GM21786 (cell line): ENCODE results near the gene AEN.

Experiments
- ATAC-seq: cut with Tn5 transposase; IDR thresholded peaks from one replicate; pipeline ENCODE4 v1.9.1; 2021; ENCODE audit not compliant: unreplicated experiment

AEN gene

GRCh38 chr15:88613074-88613944 lies 7.8 kb upstream of the AEN start:
- ATAC-seq = no peak

GRCh38 chr15:88615303-88616107 lies 5.6 kb upstream of the AEN start:
- ATAC-seq = no peak

- ATAC-seq = no peak
Observed at GRCh38 chr15:88616240-88616639, 4.9 kb upstream of the AEN start.

- no peak for ATAC-seq
Observed at GRCh38 chr15:88617031-88617722, 4.0 kb upstream of the AEN start.

GRCh38 chr15:88617790-88618189 lies 3.4 kb upstream of the AEN start:
- ATAC-seq = no peak

- ATAC-seq = no peak
Observed at GRCh38 chr15:88618686-88619085, 2.5 kb upstream of the AEN start.

DNA sequence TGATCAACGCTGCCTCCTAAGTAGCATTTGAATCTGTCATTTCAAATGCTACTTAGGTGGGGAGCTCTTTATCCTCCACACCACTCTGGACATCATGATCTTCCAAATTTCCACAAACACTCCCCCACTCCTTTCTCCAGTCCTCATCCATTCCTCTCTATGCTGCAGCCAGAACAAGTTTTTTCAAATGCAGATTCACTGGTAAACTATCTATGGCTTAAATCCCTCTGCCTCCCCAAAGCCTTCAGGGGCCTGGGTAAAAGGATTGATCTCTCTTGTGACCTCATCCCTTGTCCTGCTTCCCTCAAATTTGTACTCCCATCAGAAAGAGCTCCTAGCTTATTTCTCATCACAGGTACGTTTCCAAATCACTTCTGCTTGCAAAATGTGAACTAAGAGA lies 1.3 kb upstream of the AEN start:
- no peak for ATAC-seq

- ATAC-seq = peak; percentile 31
Observed at GRCh38 chr15:88621789-88622604, 857 bp downstream of the AEN start.

DNA sequence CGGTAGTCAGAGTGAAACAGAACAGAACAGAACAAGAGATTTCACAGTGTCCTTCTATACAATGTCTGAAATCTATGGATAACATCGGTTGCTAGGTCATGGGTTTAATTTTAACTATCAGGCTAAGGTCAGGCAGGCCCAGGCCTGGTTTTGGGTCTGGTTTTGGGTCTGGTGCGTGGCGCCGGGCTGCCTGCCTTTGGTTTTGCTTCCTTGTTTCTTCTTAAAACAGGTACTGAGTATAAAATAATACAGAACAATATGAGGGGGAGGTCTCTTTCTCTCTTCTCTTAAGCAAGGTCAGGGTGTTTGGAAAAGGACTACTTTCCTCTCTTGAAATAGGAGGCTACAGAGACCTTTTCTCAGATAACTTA lies 1.4 kb downstream of the AEN start:
- ATAC-seq = no peak

GRCh38 chr15:88623061-88623460 lies 1.9 kb downstream of the AEN start:
- ATAC-seq = no peak

- no peak for ATAC-seq
Observed at GRCh38 chr15:88623632-88624031, 2.5 kb downstream of the AEN start.

DNA sequence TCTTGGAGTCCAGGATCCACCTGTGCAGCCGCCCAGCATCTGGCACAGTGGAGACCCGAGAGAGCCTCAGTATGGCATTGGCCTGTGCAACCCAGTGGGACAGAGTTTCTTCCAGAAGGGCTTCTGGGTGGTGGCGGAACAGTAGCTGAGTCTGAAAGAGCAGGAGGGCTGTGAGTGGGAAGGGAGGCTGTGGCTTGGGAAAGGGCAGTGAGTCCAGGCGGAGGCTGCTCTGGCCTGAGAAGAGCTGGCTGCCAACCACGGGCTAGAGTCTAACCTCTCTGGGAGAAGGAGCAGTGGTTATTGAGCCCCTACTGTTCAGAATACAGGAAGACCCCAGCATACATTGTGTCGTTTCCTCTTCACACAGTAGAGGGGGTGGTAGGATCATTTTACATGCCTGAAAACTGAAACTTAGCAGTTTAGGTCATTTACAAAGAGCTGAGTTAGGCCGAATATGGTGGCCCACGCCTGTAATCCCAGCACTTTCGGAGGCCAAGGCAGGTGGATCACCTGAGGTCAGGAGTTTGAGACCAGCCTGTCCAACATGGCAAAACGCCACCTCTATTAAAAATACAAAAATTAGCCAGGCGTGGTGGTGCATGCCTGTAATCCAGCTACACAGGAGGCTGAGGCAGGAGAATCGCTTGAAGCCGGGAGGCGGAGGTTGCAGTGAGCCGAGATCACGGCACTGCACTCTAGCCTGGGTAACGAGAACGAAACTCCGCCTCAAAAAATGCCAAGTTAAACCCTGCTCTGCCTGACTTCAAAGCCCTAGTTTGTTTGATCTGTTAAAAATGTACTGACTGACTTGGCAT lies 3.2 kb downstream of the AEN start:
- peak; percentile 34 for ATAC-seq

DNA sequence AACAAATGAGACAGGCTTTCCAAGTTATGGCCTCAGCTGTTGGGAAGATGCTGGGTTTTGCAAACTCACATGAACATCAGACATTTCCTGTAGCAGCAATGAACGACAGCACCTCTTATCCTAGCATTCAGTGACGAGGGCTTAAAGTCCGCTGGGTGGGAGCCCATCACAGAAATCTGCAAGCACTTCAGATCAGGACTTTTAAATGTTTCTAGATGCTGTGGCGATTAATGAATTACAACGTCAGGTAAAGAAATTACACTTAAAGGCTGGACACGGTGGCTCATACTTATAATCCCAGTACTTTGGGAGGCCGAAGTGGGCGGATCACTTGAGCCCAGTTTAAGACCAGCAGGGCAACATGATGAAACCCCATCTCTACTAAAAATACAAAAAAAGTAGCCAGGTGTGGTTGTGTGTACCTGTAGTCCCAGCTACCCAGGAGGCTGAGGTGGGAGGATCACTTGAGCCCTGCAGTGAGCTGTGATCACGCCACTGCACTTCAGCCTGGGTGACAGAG lies 3.9 kb downstream of the AEN start:
- ATAC-seq = no peak

DNA sequence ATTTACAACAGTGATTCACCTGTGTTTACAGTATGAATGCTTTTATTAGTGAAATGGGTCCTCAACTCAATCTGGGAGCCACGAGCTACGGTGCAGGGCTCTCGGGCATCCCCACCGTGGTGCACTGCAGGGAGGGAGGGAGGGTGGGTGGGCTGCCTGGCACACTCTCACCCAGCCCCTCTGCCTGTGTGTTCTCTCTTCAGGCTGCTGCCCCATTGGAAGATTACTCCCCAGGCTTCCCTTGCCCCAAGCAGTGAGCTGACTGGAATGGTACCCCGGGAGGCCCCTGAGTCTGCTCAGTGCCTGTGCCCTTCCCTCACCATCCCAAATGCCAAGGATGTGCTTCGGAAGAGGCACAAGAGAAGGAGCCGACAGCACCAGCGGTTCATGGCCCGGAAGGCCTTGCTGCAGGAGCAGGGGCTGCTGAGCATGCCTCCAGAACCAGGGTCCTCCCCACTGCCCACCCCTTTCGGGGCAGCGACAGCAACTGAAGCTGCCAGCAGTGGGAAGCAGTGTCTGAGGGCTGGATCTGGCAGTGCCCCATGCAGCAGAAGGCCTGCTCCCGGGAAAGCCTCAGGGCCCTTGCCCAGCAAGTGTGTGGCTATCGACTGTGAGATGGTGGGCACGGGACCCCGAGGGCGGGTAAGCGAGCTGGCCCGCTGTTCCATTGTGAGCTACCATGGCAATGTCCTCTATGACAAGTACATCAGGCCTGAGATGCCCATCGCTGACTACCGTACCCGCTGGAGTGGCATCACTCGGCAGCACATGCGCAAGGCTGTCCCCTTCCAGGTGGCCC lies 5.0 kb downstream of the AEN start:
- no peak for ATAC-seq

GRCh38 chr15:88627463-88627862 lies 6.3 kb downstream of the AEN start:
- ATAC-seq = peak; percentile 31

- ATAC-seq = no peak
Observed at GRCh38 chr15:88628018-88628654, 7.0 kb downstream of the AEN start.

DNA sequence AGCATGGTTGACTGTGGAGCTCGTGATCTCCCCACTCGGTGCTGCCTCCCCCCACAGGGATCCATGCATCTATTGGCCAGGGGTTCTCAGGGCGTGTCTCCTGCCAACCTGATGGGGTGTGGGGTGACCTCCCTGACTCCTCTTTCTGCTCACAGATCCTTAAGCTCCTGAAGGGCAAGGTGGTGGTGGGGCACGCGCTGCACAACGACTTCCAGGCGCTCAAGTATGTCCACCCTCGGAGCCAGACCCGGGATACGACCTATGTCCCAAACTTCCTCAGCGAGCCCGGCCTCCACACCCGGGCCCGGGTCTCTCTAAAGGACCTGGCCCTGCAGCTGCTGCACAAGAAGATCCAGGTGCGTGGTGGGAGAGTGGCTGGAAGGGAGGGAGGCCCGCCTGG lies 7.9 kb downstream of the AEN start:
- ATAC-seq = no peak

DNA sequence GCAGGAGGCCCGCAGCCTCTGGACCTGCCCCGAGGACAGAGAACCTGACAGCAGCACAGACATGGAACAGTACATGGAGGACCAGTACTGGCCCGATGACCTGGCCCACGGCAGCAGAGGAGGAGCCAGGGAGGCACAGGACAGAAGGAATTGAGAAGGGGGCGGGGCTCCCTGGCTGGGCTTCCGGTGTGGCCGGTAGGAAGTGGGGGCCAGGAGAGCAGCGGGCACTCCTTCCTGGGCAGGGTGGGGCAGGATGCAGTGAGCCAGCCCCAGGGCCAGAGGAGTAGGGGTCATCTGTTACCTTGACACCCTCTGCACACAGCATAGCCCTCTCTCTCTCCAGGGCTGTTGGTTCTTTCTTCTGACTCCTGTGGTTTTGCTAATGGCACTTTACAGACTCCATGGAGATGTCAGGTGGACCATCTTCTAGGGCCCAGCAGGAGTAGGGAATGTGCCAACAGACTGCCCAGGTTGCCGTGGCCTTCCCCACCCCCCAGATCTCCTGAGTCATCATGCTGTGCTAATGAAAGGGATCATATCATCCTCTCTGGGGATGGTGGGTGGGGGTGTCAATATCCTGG lies 9.1 kb downstream of the AEN start:
- peak; percentile 44 for ATAC-seq
